ENCODE results near the gene COPS7A.

The COPS7A gene

GRCh38 chr12:6771091-6771495 lies 47.2 kb downstream of the COPS7A start:
- DNase-seq: no peak

DNA sequence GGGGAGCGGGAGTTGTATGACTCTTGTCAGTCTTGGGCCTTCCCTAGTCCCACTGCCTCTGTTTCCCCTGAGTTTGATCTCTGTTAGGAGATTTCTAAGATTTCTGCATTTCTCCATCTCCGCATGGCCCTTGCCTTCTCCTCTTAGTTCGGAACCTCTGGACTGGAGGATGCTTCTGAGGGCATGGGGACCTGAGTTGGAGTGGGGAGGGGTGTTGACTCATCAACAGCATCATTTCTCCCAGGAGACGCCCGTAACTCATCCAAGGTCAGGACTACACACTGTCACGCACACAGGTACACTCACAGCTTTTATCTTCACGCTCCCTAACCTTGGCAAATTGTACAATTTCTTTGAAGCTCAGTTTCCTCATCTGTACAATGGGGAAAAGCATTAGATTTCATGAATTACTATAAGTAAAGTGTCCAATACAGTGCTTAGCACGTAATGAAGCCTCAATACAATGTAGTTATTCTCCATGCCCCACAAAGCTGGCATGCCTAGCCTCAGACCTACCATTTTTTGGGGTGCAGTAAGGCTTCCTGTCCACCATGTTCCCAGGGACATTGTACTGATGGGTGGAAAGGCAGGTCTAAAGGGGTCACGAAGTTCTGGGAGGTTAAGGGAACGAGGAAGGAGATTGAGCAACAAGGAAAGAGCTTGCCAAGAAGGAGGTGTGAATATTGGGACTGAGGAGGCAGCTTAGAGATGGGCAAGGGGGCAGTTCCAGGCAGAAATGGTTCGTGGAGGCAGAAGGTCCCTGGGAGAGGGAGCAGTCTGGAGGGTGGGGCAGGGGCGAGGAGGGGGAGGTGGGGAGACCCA lies 47.9 kb downstream of the COPS7A start:
- no peak for DNase-seq

- peak; percentile 55 for DNase-seq
Measured at GRCh38 chr12:6772331-6772695, 48.5 kb downstream of the COPS7A start, which contains the start of gene LAG3. TSS of gene LAG3 (plus strand) at chr12:6772520. CDS start at chr12:6772853, 333 bp downstream.

GRCh38 chr12:6772726-6773589 lies 49.1 kb downstream of the COPS7A start:
- DNase-seq: no peak

GRCh38 chr12:6773590-6774351 lies 49.9 kb downstream of the COPS7A start:
- no peak for DNase-seq

- peak; percentile 43 for DNase-seq
Measured at GRCh38 chr12:6774499-6775062, 50.7 kb downstream of the COPS7A start.

- DNase-seq: no peak
Measured at GRCh38 chr12:6775185-6776174, 51.6 kb downstream of the COPS7A start.

DNA sequence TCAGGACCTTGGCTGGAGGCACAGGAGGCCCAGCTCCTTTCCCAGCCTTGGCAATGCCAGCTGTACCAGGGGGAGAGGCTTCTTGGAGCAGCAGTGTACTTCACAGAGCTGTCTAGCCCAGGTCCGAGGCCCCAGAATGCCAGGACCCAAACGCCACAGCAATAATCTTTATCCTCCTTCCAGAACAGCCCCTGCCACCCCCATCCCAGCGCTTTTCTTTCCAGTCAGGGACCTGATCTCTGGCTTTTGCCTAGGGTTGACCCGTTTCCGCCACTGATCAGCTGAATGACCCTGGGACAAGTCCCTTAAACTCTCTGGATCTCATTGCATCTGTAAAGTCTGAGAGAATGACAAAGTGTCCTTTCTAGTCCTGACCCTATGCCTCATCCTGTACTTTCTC lies 53.5 kb downstream of the COPS7A start:
- DNase-seq: no peak

DNA sequence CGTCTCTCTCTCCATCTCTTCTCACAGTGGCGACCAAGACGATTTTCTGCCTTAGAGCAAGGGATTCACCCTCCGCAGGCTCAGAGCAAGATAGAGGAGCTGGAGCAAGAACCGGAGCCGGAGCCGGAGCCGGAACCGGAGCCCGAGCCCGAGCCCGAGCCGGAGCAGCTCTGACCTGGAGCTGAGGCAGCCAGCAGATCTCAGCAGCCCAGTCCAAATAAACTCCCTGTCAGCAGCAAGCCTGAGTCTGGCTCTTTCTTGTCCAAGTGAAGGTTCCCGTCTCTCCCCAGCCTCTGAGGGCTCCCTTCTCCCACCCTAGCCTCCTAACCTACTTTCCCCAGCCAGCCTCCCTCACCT lies 54.3 kb downstream of the COPS7A start:
- no peak for DNase-seq

GRCh38 chr12:6778574-6779550 lies 55.0 kb downstream of the COPS7A start:
- DNase-seq: peak; percentile 86

GRCh38 chr12:6779708-6780432 lies 56.0 kb downstream of the COPS7A start:
- no peak for DNase-seq

DNA sequence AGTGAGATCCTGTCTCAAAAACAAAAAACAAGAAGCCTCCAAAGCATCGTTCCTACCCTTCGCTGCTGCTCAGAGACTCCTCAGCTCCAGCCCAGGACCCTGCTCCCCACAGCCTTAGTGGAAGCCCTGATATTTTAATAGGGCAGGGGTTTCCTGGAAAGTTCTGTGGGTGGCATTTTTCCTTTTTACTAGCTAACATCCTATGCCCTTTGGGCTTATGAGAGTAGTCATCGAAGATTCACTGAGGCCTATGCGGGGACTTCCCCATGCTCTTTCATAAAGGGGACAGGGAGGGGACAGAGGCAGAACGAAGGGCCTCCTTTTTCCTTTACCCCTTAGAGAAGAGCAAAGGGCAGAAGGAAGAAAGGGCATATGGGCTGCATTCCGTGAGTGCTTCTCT lies 56.7 kb downstream of the COPS7A start:
- no peak for DNase-seq
